ENCODE measurements around the gene SLC29A3.
"Not testable (repeated sequence)": the region's sequence is repeated elsewhere in the genome, so short reads cannot be mapped to it uniquely, and the experiment has no call there.

The SLC29A3 gene

DNA sequence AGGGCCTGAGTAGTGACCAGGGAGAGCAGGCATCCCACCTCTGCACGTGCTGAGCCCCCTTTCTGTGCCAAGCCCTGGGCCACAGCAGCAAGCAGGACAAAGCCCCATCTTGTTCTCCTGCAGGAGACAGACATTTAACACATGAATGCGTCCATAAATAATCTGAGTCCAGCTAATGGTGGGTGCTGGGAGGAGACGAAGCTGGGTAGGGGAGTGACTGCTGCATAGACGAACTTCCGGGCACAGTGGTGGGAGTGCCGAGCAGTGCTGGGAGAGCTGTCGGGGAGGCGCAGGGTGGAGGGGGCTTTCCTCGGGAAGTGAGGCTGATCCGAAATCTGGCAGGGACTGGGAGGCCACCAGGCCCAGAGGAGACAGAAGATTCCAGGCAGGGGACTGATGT lies 35.2 kb upstream of the SLC29A3 start:
- no peak for DNase-seq (ENCODE audit: low read depth in 4 of 4, low spot score in 1 of 4)

- no peak for DNase-seq (ENCODE audit: low read depth in 4 of 4, low spot score in 1 of 4)
Observed at GRCh38 chr10:71284544-71285179, 34.4 kb upstream of the SLC29A3 start.

DNA sequence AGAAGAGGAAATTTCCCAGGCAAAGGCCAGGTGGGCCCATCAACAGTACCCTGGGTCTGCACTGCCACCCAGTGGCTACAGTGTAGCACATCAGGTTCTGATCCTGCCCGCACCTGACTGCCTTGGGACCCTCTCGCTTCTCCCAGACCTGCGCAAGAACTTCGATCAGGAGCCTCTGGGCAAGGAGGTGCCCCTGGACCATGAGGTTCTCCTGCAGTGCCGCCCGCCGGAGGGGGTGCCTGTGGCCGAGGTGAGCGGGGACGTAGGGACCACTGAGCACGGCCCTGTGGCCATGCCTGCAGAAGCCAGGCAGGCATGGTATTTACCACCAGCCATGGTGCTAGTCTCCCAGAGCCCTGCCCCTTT lies 33.9 kb upstream of the SLC29A3 start:
- peak in 2 of 4 experiments; percentile 10 to 12 for DNase-seq (ENCODE audit: low read depth in 4 of 4, low spot score in 1 of 4)

GRCh38 chr10:71285986-71286385 lies 33.1 kb upstream of the SLC29A3 start:
- DNase-seq (ENCODE audit: low read depth in 4 of 4, low spot score in 1 of 4): no peak

DNA sequence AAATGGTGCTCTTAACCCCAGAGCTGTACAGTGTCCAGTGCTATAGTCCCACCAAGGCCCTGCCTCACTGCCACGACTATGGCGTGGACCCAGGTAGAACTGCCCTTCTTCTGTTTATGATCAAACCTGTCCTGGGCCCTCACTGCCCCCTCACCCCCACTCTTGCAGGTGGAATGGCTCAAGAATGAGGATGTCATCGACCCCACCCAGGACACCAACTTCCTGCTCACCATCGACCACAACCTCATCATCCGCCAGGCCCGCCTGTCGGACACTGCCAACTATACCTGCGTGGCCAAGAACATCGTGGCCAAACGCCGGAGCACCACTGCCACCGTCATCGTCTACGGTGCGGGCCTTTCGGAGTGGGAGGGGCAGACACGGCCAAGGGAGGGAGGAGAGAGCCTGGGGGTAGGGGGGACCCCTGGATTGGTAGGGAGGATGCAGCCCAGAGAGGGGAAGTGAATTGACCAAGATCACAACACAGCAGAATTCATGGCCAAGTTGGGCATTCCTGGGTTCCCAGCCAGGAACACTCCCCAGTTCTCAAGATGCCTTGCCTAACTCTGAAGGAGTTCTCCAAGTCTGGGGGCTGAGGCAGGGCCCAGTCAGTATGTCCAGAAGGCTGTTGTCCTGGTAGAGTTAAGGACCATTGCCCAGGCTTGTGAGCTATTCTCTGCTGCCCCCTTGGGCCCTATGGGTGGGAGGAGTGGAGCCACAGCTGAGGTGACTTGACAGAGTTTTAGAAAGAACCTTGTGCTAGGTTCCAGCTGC lies 32.4 kb upstream of the SLC29A3 start:
- no peak for DNase-seq (ENCODE audit: low read depth in 4 of 4, low spot score in 1 of 4)

GRCh38 chr10:71287456-71287855 lies 31.6 kb upstream of the SLC29A3 start:
- no peak for DNase-seq (ENCODE audit: low read depth in 4 of 4, low spot score in 1 of 4)

GRCh38 chr10:71288461-71288860 lies 30.6 kb upstream of the SLC29A3 start:
- DNase-seq (ENCODE audit: low read depth in 4 of 4, low spot score in 1 of 4): no peak

- no peak for DNase-seq (ENCODE audit: low read depth in 4 of 4, low spot score in 1 of 4)
Observed at GRCh38 chr10:71289421-71290130, 29.5 kb upstream of the SLC29A3 start.

DNA sequence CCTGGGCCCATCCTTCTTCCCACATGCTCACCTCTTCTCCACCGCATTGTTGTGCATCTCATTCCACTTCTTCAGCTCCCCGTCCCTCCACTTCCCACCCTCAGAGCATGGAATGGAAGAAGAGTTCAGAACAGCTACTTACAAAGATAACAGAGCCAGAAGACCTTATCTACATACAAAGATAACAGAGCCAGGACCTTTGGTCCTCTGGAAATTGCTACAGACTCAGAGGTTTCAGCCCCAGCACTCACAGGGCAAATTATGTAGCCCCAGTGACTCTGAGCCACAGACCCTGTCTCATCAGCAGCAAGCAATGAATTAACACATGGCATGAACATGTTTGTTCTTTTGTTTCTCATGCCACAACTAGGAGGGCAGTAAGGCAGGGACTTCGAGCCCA lies 28.7 kb upstream of the SLC29A3 start:
- no peak for DNase-seq (ENCODE audit: low read depth in 4 of 4, low spot score in 1 of 4)

DNA sequence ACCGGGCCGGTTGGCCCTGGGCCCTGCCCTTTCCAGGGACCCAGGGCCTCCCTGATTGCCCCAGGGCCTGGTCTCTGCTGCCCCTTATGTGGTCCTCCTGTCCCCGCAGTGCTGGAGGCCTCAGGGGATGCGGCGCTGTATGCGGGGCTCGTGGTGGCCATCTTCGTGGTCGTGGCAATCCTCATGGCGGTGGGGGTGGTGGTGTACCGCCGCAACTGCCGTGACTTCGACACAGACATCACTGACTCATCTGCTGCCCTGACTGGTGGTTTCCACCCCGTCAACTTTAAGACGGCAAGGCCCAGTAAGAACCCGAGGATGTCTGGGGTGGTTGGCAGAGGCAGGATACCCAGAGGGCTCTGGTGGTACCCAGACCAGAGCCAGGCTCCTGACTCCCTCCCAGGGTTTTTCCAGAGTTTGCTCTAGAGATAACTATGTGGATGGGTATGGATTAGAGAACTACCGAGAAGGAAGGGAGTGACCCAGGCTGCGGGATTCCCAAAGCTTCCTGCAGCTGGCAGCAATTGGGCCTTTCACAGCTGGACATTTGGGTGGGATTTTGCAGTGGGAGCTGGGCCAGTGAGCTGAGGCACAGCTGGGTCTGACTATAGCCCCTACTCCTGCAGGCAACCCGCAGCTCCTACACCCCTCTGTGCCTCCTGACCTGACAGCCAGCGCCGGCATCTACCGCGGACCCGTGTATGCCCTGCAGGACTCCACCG lies 28.1 kb upstream of the SLC29A3 start:
- DNase-seq (ENCODE audit: low read depth in 4 of 4, low spot score in 1 of 4): no peak

GRCh38 chr10:71291528-71291900 lies 27.5 kb upstream of the SLC29A3 start:
- no peak for DNase-seq (ENCODE audit: low read depth in 4 of 4, low spot score in 1 of 4)

DNA sequence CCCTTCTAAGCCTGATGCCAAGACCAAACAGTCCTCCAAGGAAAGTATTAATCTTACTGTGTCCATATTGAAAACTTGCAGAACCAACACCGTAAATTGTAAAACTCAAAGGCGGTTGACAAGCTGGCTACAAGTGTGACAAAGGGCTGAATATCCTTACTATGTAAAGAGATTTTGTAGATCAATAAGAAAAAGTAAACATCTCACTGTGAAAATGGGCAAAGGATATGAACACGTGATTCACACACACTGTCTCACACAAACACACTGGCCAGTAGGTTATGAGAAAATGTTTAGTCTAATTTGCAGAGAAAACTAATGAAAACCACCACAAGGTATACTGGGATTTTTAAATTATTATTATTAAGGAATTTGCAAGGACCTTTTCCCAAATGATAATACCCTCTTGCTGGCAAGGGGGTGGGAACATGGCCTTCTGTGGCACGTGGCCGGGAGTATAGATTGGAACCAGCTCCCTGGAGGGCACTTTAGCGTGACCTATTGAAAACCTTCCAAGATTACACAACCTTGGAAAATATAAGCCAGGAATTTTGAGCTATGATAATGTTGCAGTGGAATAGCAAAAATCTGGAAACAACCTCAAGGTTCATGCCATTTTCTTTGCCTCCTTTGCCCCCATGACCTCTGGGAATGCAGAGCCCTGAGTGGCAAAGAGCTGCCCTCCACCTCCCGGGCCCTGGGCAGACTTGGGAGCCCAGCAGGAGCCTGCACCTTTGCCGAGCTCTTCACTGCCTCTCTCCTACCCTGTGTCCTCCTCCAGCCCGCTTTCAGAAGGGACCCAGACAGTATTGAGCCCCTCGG lies 26.2 kb upstream of the SLC29A3 start:
- no peak for DNase-seq (ENCODE audit: low read depth in 4 of 4, low spot score in 1 of 4)

GRCh38 chr10:71293446-71294084 lies 25.5 kb upstream of the SLC29A3 start:
- DNase-seq (ENCODE audit: low read depth in 4 of 4, low spot score in 1 of 4): no peak

GRCh38 chr10:71294091-71294561 lies 24.9 kb upstream of the SLC29A3 start:
- no peak for DNase-seq (ENCODE audit: low read depth in 4 of 4, low spot score in 1 of 4)

DNA sequence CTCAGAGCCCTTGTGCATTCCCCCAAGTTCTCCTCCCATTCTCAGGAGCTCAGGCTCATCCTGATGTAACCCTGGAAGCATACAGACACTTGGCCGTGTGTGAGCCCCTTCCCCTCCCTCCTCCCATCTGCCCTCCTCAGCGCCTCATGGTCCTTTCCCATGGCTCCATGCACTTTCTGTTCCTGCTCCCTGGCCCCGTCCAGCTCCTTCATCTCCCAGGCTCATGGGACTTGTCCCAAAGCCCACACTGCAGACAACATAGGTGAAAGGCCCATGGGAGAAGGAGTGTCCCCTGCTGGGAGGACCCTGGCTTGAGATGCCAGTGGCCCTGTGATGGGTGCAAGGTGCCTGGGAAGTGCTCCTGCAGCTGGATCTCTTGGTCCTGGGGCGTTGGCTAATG lies 24.2 kb upstream of the SLC29A3 start:
- DNase-seq (ENCODE audit: low read depth in 4 of 4, low spot score in 1 of 4): no peak

- no peak for DNase-seq (ENCODE audit: low read depth in 4 of 4, low spot score in 1 of 4)
Observed at GRCh38 chr10:71295641-71296040, 23.4 kb upstream of the SLC29A3 start.

DNA sequence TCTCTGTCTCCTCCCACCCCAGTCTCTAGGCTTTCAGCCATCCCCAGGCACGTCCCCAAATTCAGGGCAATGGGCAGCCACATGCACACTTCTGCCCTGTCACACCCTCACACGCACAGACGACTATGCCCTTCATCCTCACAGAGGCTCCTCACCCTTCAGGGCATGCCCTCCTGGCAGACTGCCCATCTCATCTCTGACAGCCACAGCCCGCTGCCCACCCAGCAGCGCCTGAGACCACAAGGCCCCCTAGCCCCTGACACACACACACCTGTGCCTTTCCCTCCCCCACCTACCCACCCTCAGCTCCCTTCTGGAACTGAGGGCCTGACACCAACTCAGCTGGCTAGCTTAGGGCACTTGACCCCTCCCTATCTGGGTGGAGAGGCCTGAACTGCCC lies 23.0 kb upstream of the SLC29A3 start:
- DNase-seq (ENCODE audit: low read depth in 4 of 4, low spot score in 1 of 4): no peak

DNA sequence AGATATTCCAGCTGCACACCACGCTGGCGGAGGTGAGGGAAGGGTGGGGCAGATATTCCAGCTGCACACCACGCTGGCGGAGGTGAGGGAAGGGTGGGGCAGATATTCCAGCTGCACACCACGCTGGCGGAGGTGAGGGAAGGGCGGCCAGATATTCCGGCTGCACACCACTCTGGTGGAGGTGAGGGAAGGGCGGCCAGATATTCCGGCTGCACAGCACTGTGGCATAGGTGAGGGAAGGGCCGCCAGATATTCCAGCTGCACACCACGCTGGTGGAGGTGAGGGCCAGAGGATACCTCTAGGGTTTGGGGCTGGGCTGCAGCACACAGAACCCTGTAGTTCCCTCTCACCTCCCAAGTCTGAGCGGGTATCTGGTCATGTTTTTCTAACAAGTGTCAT lies 22.2 kb upstream of the SLC29A3 start:
- DNase-seq (ENCODE audit: low read depth in 4 of 4, low spot score in 1 of 4): not testable (repeated sequence)

GRCh38 chr10:71297343-71297742 lies 21.7 kb upstream of the SLC29A3 start:
- DNase-seq (ENCODE audit: low read depth in 4 of 4, low spot score in 1 of 4): no peak

DNA sequence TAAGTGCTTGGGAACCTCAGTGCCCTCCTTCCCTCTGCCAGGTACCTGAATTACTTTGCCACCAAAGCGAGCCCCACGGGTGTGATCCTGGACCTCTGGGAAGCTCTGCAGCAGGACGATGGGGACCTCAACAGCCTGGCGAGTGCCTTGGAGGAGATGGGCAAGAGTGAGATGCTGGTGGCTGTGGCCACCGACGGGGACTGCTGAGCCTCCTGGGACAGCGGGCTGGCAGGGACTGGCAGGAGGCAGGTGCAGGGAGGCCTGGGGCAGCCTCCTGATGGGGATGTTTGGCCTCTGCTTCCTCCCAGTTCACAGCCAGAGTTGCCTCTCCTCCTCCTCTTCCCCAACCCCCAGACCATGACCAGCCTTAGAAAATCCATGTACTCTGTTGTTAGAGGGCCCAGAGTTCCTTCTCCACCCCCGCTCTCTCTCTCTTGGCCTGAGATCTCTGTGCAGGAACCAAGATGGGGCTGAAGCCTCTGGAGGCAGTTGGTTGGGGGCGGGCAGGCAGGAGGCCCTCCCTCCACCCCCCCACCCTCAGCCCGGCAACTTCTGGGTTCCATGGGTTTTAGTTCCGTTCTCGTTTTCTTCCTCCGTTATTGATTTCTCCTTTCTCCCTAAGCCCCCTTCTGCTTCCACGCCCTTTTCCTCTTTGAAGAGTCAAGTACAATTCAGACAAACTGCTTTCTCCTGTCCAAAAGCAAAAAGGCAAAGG lies 19.8 kb upstream of the SLC29A3 start:
- no peak for DNase-seq (ENCODE audit: low read depth in 4 of 4, low spot score in 1 of 4)
